Islet precursor cell (in vitro differentiated cells): ENCODE results near the gene FBLN1.
A peak's percentile ranks its signal among the peaks of the same experiment; 100 is the strongest.

Experiments
- DNase-seq: peaks from one replicate; pipeline ENCODE4 v3.0.0-alpha.2; 2018

FBLN1 gene

GRCh38 chr22:45644714-45645113 lies 142.0 kb downstream of the FBLN1 start:
- no peak for DNase-seq

- DNase-seq: no peak
Measured at GRCh38 chr22:45645150-45645525, 142.5 kb downstream of the FBLN1 start.

GRCh38 chr22:45645526-45646414 lies 143.1 kb downstream of the FBLN1 start:
- peak; percentile 85 for DNase-seq

GRCh38 chr22:45647532-45648225 lies 145.0 kb downstream of the FBLN1 start:
- no peak for DNase-seq

- DNase-seq: no peak
Measured at GRCh38 chr22:45648301-45649117, 145.8 kb downstream of the FBLN1 start.

GRCh38 chr22:45649809-45650208 lies 147.1 kb downstream of the FBLN1 start:
- DNase-seq: no peak

GRCh38 chr22:45650721-45651120 lies 148.0 kb downstream of the FBLN1 start:
- no peak for DNase-seq
